NAMALWA (cell line): ENCODE data around the gene SSH2.

Experiments used
- DNase-seq: peaks from one replicate; pipeline ENCODE4 v3.0.0-alpha.2; 2015; ENCODE audit warnings: low spot score

Gene SSH2

DNA sequence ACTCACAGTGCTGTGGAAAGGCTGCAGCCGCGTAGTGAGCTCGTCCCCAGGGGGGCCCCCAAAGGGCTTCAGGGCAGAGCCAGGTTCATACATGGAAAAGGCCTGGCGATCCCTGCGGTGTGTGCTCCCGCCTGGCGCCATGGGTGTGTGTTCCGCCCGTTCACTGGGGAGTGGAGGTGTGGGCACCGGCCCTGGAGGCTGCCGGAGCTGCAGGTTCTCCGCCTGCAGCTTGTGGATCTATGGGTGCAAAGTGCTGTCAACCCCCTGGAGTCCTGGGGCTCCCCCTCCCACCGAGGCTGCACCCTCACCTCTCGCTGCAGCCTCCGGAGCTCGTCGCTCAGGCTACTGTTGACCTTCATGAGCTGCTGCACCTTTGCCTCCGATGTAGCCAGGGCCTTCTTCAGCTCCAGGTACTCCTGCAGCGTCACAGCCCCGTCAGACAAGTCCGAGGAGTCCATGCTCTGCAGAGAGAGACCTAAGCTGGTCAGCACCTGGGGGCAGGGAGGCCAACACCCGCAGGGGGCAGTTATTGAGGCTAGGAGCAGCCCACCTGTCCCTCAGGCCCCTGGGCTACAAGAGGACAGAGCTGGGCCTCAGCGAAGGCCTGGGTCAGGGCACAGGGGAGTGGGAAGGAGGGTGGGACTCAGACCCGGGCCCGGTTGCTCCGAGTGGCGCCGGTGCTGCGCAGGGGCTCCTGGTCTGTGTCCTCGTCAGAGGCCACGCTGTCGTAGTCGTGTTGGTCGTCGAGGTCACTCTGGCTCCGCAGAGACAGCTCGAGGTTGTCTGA, 353.6 kb downstream of the SSH2 start:
- no peak for DNase-seq
